G401 (cell line): ENCODE results near the gene LALBA. TPM values are rescaled to one million over a fixed set of nuclear protein-coding genes. Genes with fewer than 3 reads are reported as not detected.
"Not testable (repeated sequence)": the region's sequence is repeated elsewhere in the genome, so short reads cannot be mapped to it uniquely, and the experiment has no call there.

Experiments used
- DNase-seq: peaks from one replicate; pipeline ENCODE4 v3.0.0-alpha.2; 2015; ENCODE audit warnings: low spot score
- in situ Hi-C: cut with HindIII; loops from 2 replicates; pipeline ENCODE4 v1.10.0; 2016; ENCODE audit warnings: low sequenced_read_pairs, mixed read lengths
- total RNA-seq: library from RNA; depleted of rRNA; stranded (reverse); fragments of >200 nt; shearing (Covaris generic); gene quantifications from 2 replicates; pipeline ENCODE4 v1.2.3, GENCODE V29; 2014; rRNA removed

LALBA gene
- total RNA-seq, result not detected in 2 replicates

GRCh38 chr12:48569946-48570345 lies at the start of gene LALBA:
Gene LALBA (minus strand): TSS chr12:48570046. CDS start chr12:48570020, 26 bp downstream.
- in situ Hi-C loops, result no loop called here

GRCh38 chr12:48618541-48618940 lies 48.7 kb upstream of the LALBA start:
- in situ Hi-C loops, result no loop called here
- peak; percentile 85 for DNase-seq

More at GRCh38 chr12:48569946-48570345, at the start of gene LALBA:
- no peak for DNase-seq

GRCh38 chr12:48615681-48616080 lies 45.8 kb upstream of the LALBA start:
- no peak for DNase-seq
- in situ Hi-C loops, result no loop called here

GRCh38 chr12:48613321-48613720 lies 43.5 kb upstream of the LALBA start:
- in situ Hi-C loops, result no loop called here
- DNase-seq, result no peak

- no peak for DNase-seq
- in situ Hi-C loops, result no loop called here
Measured at GRCh38 chr12:48602192-48602989, 32.5 kb upstream of the LALBA start.

- DNase-seq, result no peak
- in situ Hi-C loops, result no loop called here
Measured at GRCh38 chr12:48601013-48601756, 31.3 kb upstream of the LALBA start.

GRCh38 chr12:48600552-48600951 lies 30.7 kb upstream of the LALBA start:
- no peak for DNase-seq
- in situ Hi-C loops, result no loop called here

- no peak for DNase-seq
- in situ Hi-C loops, result no loop called here
Measured at GRCh38 chr12:48592591-48593086, 22.8 kb upstream of the LALBA start.

GRCh38 chr12:48586361-48586760 lies 16.5 kb upstream of the LALBA start:
- DNase-seq, result no peak
- in situ Hi-C loops, result no loop called here

- no peak for DNase-seq
- in situ Hi-C loops, result no loop called here
Measured at GRCh38 chr12:48583728-48584127, 13.9 kb upstream of the LALBA start.

GRCh38 chr12:48580831-48581230 lies 11.0 kb upstream of the LALBA start:
- in situ Hi-C loops, result no loop called here

GRCh38 chr12:48572326-48572725 lies 2.5 kb upstream of the LALBA start:
- DNase-seq, result no peak
- in situ Hi-C loops, result no loop called here

More at GRCh38 chr12:48580831-48581230, 11.0 kb upstream of the LALBA start:
- DNase-seq, result no peak

GRCh38 chr12:48567731-48568130 lies 2.1 kb downstream of the LALBA start:
- DNase-seq, result no peak
- in situ Hi-C loops, result no loop called here

GRCh38 chr12:48557919-48558318 lies 11.9 kb downstream of the LALBA start:
- in situ Hi-C loops, result no loop called here
- DNase-seq, result no peak

GRCh38 chr12:48556631-48557030 lies 13.2 kb downstream of the LALBA start:
- in situ Hi-C loops, result no loop called here
- no peak for DNase-seq

GRCh38 chr12:48553666-48554343 lies 16.0 kb downstream of the LALBA start:
- in situ Hi-C loops, DNase-seq: not testable (repeated sequence)

- DNase-seq, in situ Hi-C loops: not testable (repeated sequence)
Measured at GRCh38 chr12:48551636-48552035, 18.2 kb downstream of the LALBA start.

GRCh38 chr12:48547012-48547411 lies 22.8 kb downstream of the LALBA start:
- DNase-seq, in situ Hi-C loops: not testable (repeated sequence)

GRCh38 chr12:48545833-48546469 lies 23.9 kb downstream of the LALBA start:
- DNase-seq, result no peak
- in situ Hi-C loops, result no loop called here
